H1 (cell line): Measurements from ENCODE around the gene CTXN3. TPM values are rescaled to one million over a fixed set of nuclear protein-coding genes. Genes with fewer than 3 reads are reported as not detected.

Source experiments
- CTCF ChIA-PET: fragments of 300-600 bp; sonication (Branson Sonifier 250); formaldehyde crosslinking; loops from one replicate; lab custom pipeline; 2021; ENCODE audit not compliant: partially characterized antibody; lab: Charles Lee
- POLR2A ChIA-PET: fragments of 300-600 bp; sonication (Branson Sonifier 250); formaldehyde crosslinking; loops from one replicate; lab custom pipeline; 2021; ENCODE audit warnings: inconsistent platforms; ENCODE audit not compliant: partially characterized antibody; lab: Charles Lee
- DNase-seq, 2 experiments: peaks; one replicate each; pipeline versions ENCODE4 v3.0.0 to v3.0.0-alpha.2; 2010 to 2022; ENCODE audit warnings: low spot score in 2 of 2, low read depth in 1 of 2, mixed read lengths in 1 of 2
- FAIRE-seq: peaks from 2 replicates; lab custom pipeline; 2011; peaks lifted over from hg19 to GRCh38; lab: Jason Lieb, UNC
- H2AFZ ChIP-seq: 2 replicates; pipeline ENCODE4 v1.8.1; 2012; ENCODE audit warnings: low read length, inconsistent platforms
- H2AK5ac ChIP-seq: 2 replicates; pipeline ENCODE4 v1.6.1; 2013; ENCODE audit warnings: low read depth, low read length
- H2BK120ac ChIP-seq: replicated peaks from 2 replicates; pipeline ENCODE3; 2013; ENCODE audit warnings: low read depth, low read length, inconsistent platforms
- H2BK12ac ChIP-seq: 2 replicates; pipeline ENCODE4 v1.6.1; 2013; ENCODE audit warnings: low read depth, low read length
- H2BK15ac ChIP-seq: 2 replicates; pipeline ENCODE4 v1.6.1; 2013; ENCODE audit warnings: low read length
- H2BK20ac ChIP-seq: 2 replicates; pipeline ENCODE4 v1.6.1; 2013; ENCODE audit warnings: low read length
- H2BK5ac ChIP-seq: 2 replicates; pipeline ENCODE4 v1.6.1; 2013; ENCODE audit warnings: low read depth, low read length
- H3K14ac ChIP-seq: 2 replicates; pipeline ENCODE4 v1.6.1; 2013; ENCODE audit warnings: inconsistent platforms; ENCODE audit not compliant: insufficient read length
- H3K18ac ChIP-seq: 2 replicates; pipeline ENCODE4 v1.6.1; 2013; ENCODE audit warnings: low read length; ENCODE audit errors: extremely low read depth
- H3K23ac ChIP-seq: 2 replicates; pipeline ENCODE4 v1.6.1; 2013; ENCODE audit warnings: inconsistent platforms; ENCODE audit not compliant: insufficient read length
- H3K23me2 ChIP-seq: 2 replicates; pipeline ENCODE4 v1.6.1; 2013; ENCODE audit warnings: low read depth, low read length
- H3K27ac ChIP-seq: 2 replicates; pipeline ENCODE4 v1.6.1; 2011; ENCODE audit warnings: low read depth, low read length, inconsistent platforms
- H3K27me3 ChIP-seq, 4 experiments: replicated peaks in 1 of 4; 1 replicate in 1 of 4; 2 replicates in 3 of 4; pipeline versions ENCODE4 v1.6.1 to v1.8.1; 2011 to 2013; ENCODE audit warnings: low read length in 3 of 4, mild to moderate bottlenecking in 3 of 4, inconsistent platforms in 2 of 4, mixed read lengths in 2 of 4, moderate library complexity in 1 of 4; ENCODE audit not compliant: control insufficient read depth in 3 of 4, insufficient read depth in 3 of 4; ENCODE audit errors: extremely low read depth in 1 of 4
- H3K36me3 ChIP-seq, 4 experiments: 2 replicates each; pipeline versions ENCODE4 v1.6.1 to v1.8.1; 2011 to 2013; ENCODE audit warnings: mild to moderate bottlenecking in 4 of 4, low read length in 3 of 4, moderate library complexity in 2 of 4, control low read depth in 1 of 4, inconsistent platforms in 1 of 4; ENCODE audit not compliant: insufficient read depth in 4 of 4, control insufficient read depth in 2 of 4
- H3K4ac ChIP-seq: replicated peaks from 2 replicates; pipeline ENCODE3; 2013; ENCODE audit warnings: low read length, low read depth, mixed read lengths, inconsistent platforms; ENCODE audit not compliant: insufficient read length
- H3K4me1 ChIP-seq, 4 experiments: replicated peaks in 1 of 4; 1 replicate in 1 of 4; 2 replicates in 3 of 4; pipeline versions ENCODE4 v1.6.1 to v1.8.1; 2011 to 2013; ENCODE audit warnings: low read length in 3 of 4, inconsistent platforms in 2 of 4, mixed read lengths in 1 of 4; ENCODE audit not compliant: insufficient read depth in 4 of 4, control insufficient read depth in 3 of 4
- H3K4me2 ChIP-seq, 2 experiments: 2 replicates each; pipeline versions ENCODE4 v1.6.1 to v1.8.1; 2011 to 2013; ENCODE audit warnings: low read depth in 2 of 2, low read length in 2 of 2, control low read depth in 1 of 2, inconsistent platforms in 1 of 2, mild to moderate bottlenecking in 1 of 2; ENCODE audit not compliant: insufficient read depth in 1 of 2
- H3K4me3 ChIP-seq, 4 experiments: fragments of 200-600, 300-600 bp in 1 of 4; sonication (generic), shearing (Covaris generic), sonication (Bioruptor Twin) in 1 of 4; 2 replicates each; pipeline versions ENCODE4 v1.5.1 to v1.8.1; 2011 to 2016; ENCODE audit warnings: low read length in 4 of 4, low read depth in 3 of 4, control low read depth in 2 of 4, inconsistent platforms in 2 of 4, mild to moderate bottlenecking in 2 of 4, mixed read lengths in 1 of 4, moderate library complexity in 1 of 4; ENCODE audit not compliant: insufficient read depth in 2 of 4; ENCODE audit errors: extremely low read depth in 1 of 4
- H3K56ac ChIP-seq: replicated peaks from 2 replicates; pipeline ENCODE3; 2013; ENCODE audit warnings: low read depth, mild to moderate bottlenecking, mixed read lengths, low read length, inconsistent platforms; ENCODE audit not compliant: insufficient read length
- H3K79me1 ChIP-seq: 2 replicates; pipeline ENCODE4 v1.6.1; 2013; ENCODE audit warnings: low read depth, low read length, control low read depth
- H3K79me2 ChIP-seq, 2 experiments: 2 replicates each; pipeline versions ENCODE4 v1.6.1 to v1.8.1; 2012 to 2013; ENCODE audit warnings: low read length in 2 of 2, mild to moderate bottlenecking in 2 of 2, inconsistent platforms in 1 of 2; ENCODE audit not compliant: insufficient read depth in 2 of 2, control insufficient read depth in 1 of 2
- H3K9ac ChIP-seq, 4 experiments: replicated peaks in 1 of 4; 1 replicate in 1 of 4; 2 replicates in 3 of 4; pipeline versions ENCODE4 v1.6.1 to v1.8.1; 2011 to 2013; ENCODE audit warnings: low read depth in 3 of 4, low read length in 3 of 4, control low read depth in 2 of 4, mild to moderate bottlenecking in 2 of 4, moderate library complexity in 2 of 4, inconsistent platforms in 1 of 4; ENCODE audit errors: extremely low read depth in 1 of 4
- H3K9me3 ChIP-seq, 2 experiments: 2 replicates each; pipeline versions ENCODE4 v1.6.1 to v1.8.1; 2012 to 2013; ENCODE audit warnings: mild to moderate bottlenecking in 2 of 2, moderate library complexity in 2 of 2, control low read depth in 1 of 2, inconsistent platforms in 1 of 2, low read depth in 1 of 2, low read length in 1 of 2, mixed read lengths in 1 of 2; ENCODE audit not compliant: insufficient read depth in 2 of 2
- H4K20me1 ChIP-seq, 2 experiments: replicated peaks in 1 of 2; 2 replicates each; pipeline versions ENCODE3 to v1.8.1; 2011 to 2013; ENCODE audit warnings: inconsistent platforms in 2 of 2, low read length in 2 of 2, mild to moderate bottlenecking in 1 of 2; ENCODE audit not compliant: insufficient read depth in 2 of 2, control insufficient read depth in 1 of 2
- H4K5ac ChIP-seq: 2 replicates; pipeline ENCODE4 v1.6.1; 2013; ENCODE audit warnings: low read length, low read depth, mixed read lengths, inconsistent platforms; ENCODE audit not compliant: insufficient read length
- H4K8ac ChIP-seq: 2 replicates; pipeline ENCODE4 v1.8.0; 2013; ENCODE audit warnings: mild to moderate bottlenecking, moderate library complexity, low read length, inconsistent platforms; ENCODE audit not compliant: insufficient read depth; ENCODE audit errors: extremely low read depth
- H4K91ac ChIP-seq: replicated peaks from 2 replicates; pipeline ENCODE3; 2013; ENCODE audit warnings: low read length, mixed read lengths, inconsistent platforms; ENCODE audit not compliant: insufficient read length
- CBX5 ChIP-seq: fragments of 300-800, 300-1000 bp; sonication (generic); IDR thresholded peaks from 2 replicates; pipeline ENCODE4 v1.7.1; 2016; ENCODE audit warnings: antibody characterized with exemption, low read length, low read depth
- EZH2 ChIP-seq: fragments of 200-600 bp; sonication (generic); IDR thresholded peaks from 2 replicates; pipeline ENCODE4 v1.7.1; 2012; ENCODE audit warnings: low read depth, mild to moderate bottlenecking, moderate library complexity, low read length, inconsistent platforms; ENCODE audit not compliant: severe bottlenecking
- KDM4A ChIP-seq: IDR thresholded peaks from one replicate; pipeline ENCODE4 v1.7.1; 2012; ENCODE audit warnings: low read depth, mild to moderate bottlenecking, moderate library complexity, low read length, inconsistent platforms; ENCODE audit not compliant: severe bottlenecking
- MAX ChIP-seq: IDR thresholded peaks from 2 replicates; pipeline ENCODE4 v1.6.1; 2012; ENCODE audit warnings: inconsistent platforms
- POLR2AphosphoS5 ChIP-seq: IDR thresholded peaks from 2 replicates; pipeline ENCODE4 v1.6.1; 2011; ENCODE audit warnings: low read depth, low read length
- SUZ12 ChIP-seq: fragments of 200-600 bp; sonication (generic); IDR thresholded peaks from 2 replicates; pipeline ENCODE4 v1.6.1; 2012; ENCODE audit warnings: mild to moderate bottlenecking, inconsistent platforms, low read length, moderate library complexity, mixed read lengths
- WGBS, 2 experiments: shearing (Covaris generic) in 1 of 2; methylation state at CpG; one replicate each; pipeline versions ENCODE4 v1.1.6 to v1.1.7; 2013 to 2015; ENCODE audit warnings: low lambda C conversion rate in 2 of 2, mixed read lengths in 2 of 2, inconsistent platforms in 1 of 2, low coverage in 1 of 2, missing lambda C conversion rate in 1 of 2; ENCODE audit not compliant: insufficient replicate concordance in 2 of 2, insufficient coverage in 1 of 2, insufficient read length in 1 of 2; ENCODE audit errors: extremely low coverage in 1 of 2, missing lambda C conversion rate in 1 of 2; 5-methylcytosine and 5-hydroxymethylcytosine counted together
- polyA plus RNA-seq, 7 experiments: library from polyadenylated mRNA; depleted of rRNA in 3 of 7; stranded (reverse) in 5 of 7; unstranded in 2 of 7; fragments of >200 nt in 5 of 7; fragments of 200-250 nt in 2 of 7; gene quantifications; 1 replicate in 5 of 7; 2 replicates in 1 of 7; 4 replicates in 1 of 7; pipeline versions ENCODE4 v1.2.1 to v1.2.3, GENCODE V29; 2011 to 2013; ENCODE audit warnings: missing spikeins in 2 of 7, mixed read lengths in 2 of 7
- total RNA-seq: library from RNA; stranded (reverse); fragmentation: NEBNext Ultra II Directional; extraction: Animal tissue kit (Norgen Biotek cat#: 25700); gene quantifications from 2 replicates; pipeline ENCODE4 v1.2.1, GENCODE V29; 2021

CTXN3 gene
- total and polyA plus RNA-seq, 2 of the 8 experiments (the other 6 are each of a cell fraction or from before 2014, with no cell fraction given), result 0.05 TPM; not detected in 1

GRCh38 chr5:127697894-127698600, 49.2 kb downstream of the CTXN3 start:
- H3K18ac ChIP-seq, result no peak overlapping the region
- no peak overlapping the region for H3K9ac ChIP-seq
- no peaks in the 10 kb centered on the region for H4K20me1 ChIP-seq
- no peak overlapping the region for H2AFZ ChIP-seq
- H4K91ac ChIP-seq, result no peak overlapping the region
- no peak overlapping the region for H3K4me2 ChIP-seq
- no peak overlapping the region for H3K4ac ChIP-seq
- H3K36me3 ChIP-seq, result no peaks in the 10 kb centered on the region
- ChIA-PET POLR2A (no interaction called here), CTCF (interaction anchor here (0.5 kb wide), 1 partner anchor 150 kb away, joined by 3 read pairs; no protein-coding TSS in a partner anchor)
- H2BK20ac ChIP-seq, result no peak overlapping the region
- H3K56ac ChIP-seq, result no peak overlapping the region
- no peak overlapping the region for H4K5ac ChIP-seq
- no peaks in the 10 kb centered on the region for H3K79me2 ChIP-seq
- no peaks in the 10 kb centered on the region for H3K4me1 ChIP-seq
- no peak overlapping the region for H2BK5ac ChIP-seq
- WGBS, 2 experiments, result 89% methylated on average over 2 of the region's 2 CpGs; no CpG with 5 or more reads in 1 of the 2 experiments
- TF ChIP-seq CBX5 (no peak), EZH2 (no peak), POLR2AphosphoS5 (no peak), MAX (no peak), KDM4A (no peak), SUZ12 (no peak)
- H2AK5ac ChIP-seq, result no peak overlapping the region
- no peaks in the 10 kb centered on the region; the same call in 1 of the 2 replicates for H3K23me2 ChIP-seq
- no peaks in the 10 kb centered on the region for H3K9me3 ChIP-seq
- no peak overlapping the region for H3K27ac ChIP-seq
- no peak overlapping the region for H3K4me3 ChIP-seq
- no peak overlapping the region for H3K23ac ChIP-seq
- H3K79me1 ChIP-seq, result no peaks in the 10 kb centered on the region
- no peak overlapping the region for H2BK120ac ChIP-seq
- H3K27me3 ChIP-seq, result no peaks in the 10 kb centered on the region
- no peak overlapping the region for H2BK15ac ChIP-seq
- H3K14ac ChIP-seq, result no peak overlapping the region
- FAIRE-seq (no peak), DNase-seq (no peak)
- no peak overlapping the region for H4K8ac ChIP-seq
- no peak overlapping the region for H2BK12ac ChIP-seq
